Activated B cell treated with CpG ODN at 0.5 μM for 24 hours (primary cell): ENCODE data around the gene THEM5. TPM values are rescaled to one million over a fixed set of nuclear protein-coding genes. Genes with fewer than 3 reads are reported as not detected.

ENCODE experiments used
- ATAC-seq: fragments of 200-7000 bp; cut with Tn5 transposase; one replicate; pipeline ENCODE4 v1.10.0; 2021; ENCODE audit warnings: low read depth, mild to moderate bottlenecking, moderate library complexity
- CTCF ChIA-PET: fragments of 350-600 bp; sonication (Branson Sonifier 250); formaldehyde crosslinking; loops from one replicate; lab custom pipeline; 2021; ENCODE audit warnings: antibody characterized with exemption; lab: Charles Lee
- POLR2A ChIA-PET: fragments of 350-600 bp; sonication (Branson Sonifier 250); formaldehyde crosslinking; loops from one replicate; lab custom pipeline; 2021; ENCODE audit warnings: antibody characterized with exemption; lab: Charles Lee
- DNase-seq: peaks from one replicate; pipeline ENCODE4 v3.0.0; 2022
- H3K27ac Mint-ChIP-seq: one replicate; pipeline ENCODE4 v1.8.0; 2020; ENCODE audit warnings: mixed read lengths
- H3K27me3 Mint-ChIP-seq: one replicate; pipeline ENCODE4 v1.8.0; 2021; ENCODE audit warnings: mixed read lengths
- H3K36me3 Mint-ChIP-seq: one replicate; pipeline ENCODE4 v1.8.0; 2021; ENCODE audit warnings: low read depth, mixed read lengths
- H3K4me1 Mint-ChIP-seq: one replicate; pipeline ENCODE4 v1.8.0; 2021; ENCODE audit warnings: mixed read lengths
- H3K4me3 Mint-ChIP-seq: one replicate; pipeline ENCODE4 v1.8.0; 2020; ENCODE audit warnings: mild to moderate bottlenecking, mixed read lengths
- H3K9me3 Mint-ChIP-seq: one replicate; pipeline ENCODE4 v1.8.0; 2020; ENCODE audit warnings: mixed read lengths
- CTCF ChIP-seq: fragments of 200-600 bp; IDR thresholded peaks from one replicate; pipeline ENCODE4 v1.8.0; 2022; ENCODE audit warnings: antibody characterized with exemption, mild to moderate bottlenecking
- intact Hi-C: fragments of 100-400 bp; cut with micrococcal nuclease; formaldehyde crosslinking; loops from one replicate; pipeline ENCODE4 v1.15.1; 2024
- total RNA-seq: library from RNA; stranded (reverse); gene quantifications from 2 replicates; pipeline ENCODE4 v1.2.3, GENCODE V29; 2022

The THEM5 gene
- total RNA-seq, 1 donor from 2014 or later = not detected

DNA sequence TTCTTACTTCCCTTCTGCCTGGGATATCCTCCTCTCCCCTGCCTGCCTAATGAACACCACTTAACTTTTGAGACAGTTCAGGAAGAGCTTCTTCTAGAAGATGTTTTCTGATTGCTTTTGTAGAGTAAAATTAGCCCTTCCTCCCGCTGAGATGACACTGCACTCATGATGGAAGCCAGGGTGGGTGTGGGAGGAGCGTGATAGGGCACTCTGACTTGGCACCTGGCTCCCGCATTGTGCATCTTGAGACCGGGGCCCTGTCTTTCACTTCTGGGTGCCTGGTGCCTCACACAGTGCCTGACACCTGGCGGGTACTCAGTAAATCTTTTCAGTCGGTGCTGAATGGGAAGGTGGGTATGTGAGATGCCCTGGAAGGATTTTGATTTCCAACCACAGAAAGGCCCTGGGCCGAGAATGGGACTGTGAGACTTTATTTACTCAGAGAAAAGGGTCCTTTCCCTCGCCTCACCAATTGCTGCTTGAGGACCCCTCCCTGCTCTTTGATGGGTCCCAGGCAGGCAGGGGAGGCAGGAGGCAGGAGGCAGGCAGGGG, 6.8 kb downstream of the THEM5 start:
- POLR2A ChIA-PET = interaction anchor here (0.6 kb wide), 1 partner anchor 200 kb away, joined by 3 read pairs; no protein-coding TSS in a partner anchor
- DNase-seq = no peak
- intact Hi-C loops = no loop called here
- TF ChIP-seq CTCF = no peak
- H3K36me3 Mint-ChIP-seq = no peaks in the 10 kb centered on the region
- no peaks in the 10 kb centered on the region for H3K9me3 Mint-ChIP-seq
- no peak for ATAC-seq
- H3K4me3 Mint-ChIP-seq = no peak overlapping the region
- no peak overlapping the region for H3K27ac Mint-ChIP-seq
- H3K4me1 Mint-ChIP-seq = peaks cover 20% of the 10 kb centered on the region
- peaks cover 15% of the 10 kb centered on the region for H3K27me3 Mint-ChIP-seq
- CTCF ChIA-PET = interaction anchor here (0.8 kb wide), 1 partner anchor 13 kb away, joined by 3 read pairs; no protein-coding TSS in a partner anchor

- CTCF ChIA-PET = interaction anchor here (0.8 kb wide), 1 partner anchor 13 kb away, joined by 3 read pairs; no protein-coding TSS in a partner anchor
- DNase-seq = no peak
- TF ChIP-seq CTCF = no peak
Observed at GRCh38 chr1:151846062-151846568, 7.4 kb downstream of the THEM5 start.

DNA sequence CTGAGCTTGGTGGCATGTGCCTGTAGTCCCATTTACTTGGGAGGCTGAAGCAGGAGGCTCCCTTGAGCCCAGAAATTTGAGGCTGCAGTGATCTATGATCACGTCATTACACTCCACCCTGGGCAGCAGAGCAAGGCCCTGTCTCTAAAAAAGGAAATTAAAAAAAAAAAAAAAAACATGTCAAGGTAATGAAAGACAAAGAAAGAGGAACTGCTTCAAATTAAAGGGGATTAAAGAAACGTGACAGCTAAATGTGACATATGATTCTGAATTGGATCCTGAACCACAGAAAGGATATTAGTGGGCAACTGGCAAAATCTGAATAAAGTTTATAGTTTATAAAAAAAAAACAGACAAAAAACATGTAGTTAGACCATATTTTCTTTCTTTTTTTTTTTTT, 10.1 kb downstream of the THEM5 start:
- DNase-seq (no peak), ATAC-seq (no peak)
- Mint-ChIP-seq H3K36me3 (no peaks in the 10 kb centered on the region), H3K9me3 (no peaks in the 10 kb centered on the region), H3K27me3 (no peaks in the 10 kb centered on the region), H3K4me3 (no peak overlapping the region), H3K4me1 (peaks cover 41% of the 10 kb centered on the region), H3K27ac (no peak overlapping the region)
- ChIA-PET CTCF (interaction anchor here (1.0 to 1.1 kb wide), 2 partner anchors 13 to 249 kb away, joined by 3 to 4 read pairs; no protein-coding TSS in a partner anchor), POLR2A (interaction anchor here (0.5 to 0.7 kb wide), 2 partner anchors 79 to 90 kb away, joined by 3 read pairs; no protein-coding TSS in a partner anchor)
- intact Hi-C loops = no loop called here
- TF ChIP-seq CTCF = no peak

More at GRCh38 chr1:151846062-151846568, 7.4 kb downstream of the THEM5 start:
- no peaks in the 10 kb centered on the region for H3K9me3 Mint-ChIP-seq
- no peaks in the 10 kb centered on the region for H3K36me3 Mint-ChIP-seq
- no peak overlapping the region for H3K27ac Mint-ChIP-seq
- POLR2A ChIA-PET = interaction anchor here (0.6 kb wide), 2 partner anchors 199 to 399 kb away, joined by 3 to 4 read pairs; no protein-coding TSS in a partner anchor
- peaks cover 11% of the 10 kb centered on the region for H3K27me3 Mint-ChIP-seq
- H3K4me1 Mint-ChIP-seq = peaks cover 20% of the 10 kb centered on the region
- intact Hi-C loops = no loop called here
- no peak overlapping the region for H3K4me3 Mint-ChIP-seq
- ATAC-seq = no peak

GRCh38 chr1:151841141-151841540, 12.4 kb downstream of the THEM5 start:
- H3K9me3 Mint-ChIP-seq = no peaks in the 10 kb centered on the region
- peaks cover 55% of the 10 kb centered on the region for H3K4me1 Mint-ChIP-seq
- no peaks in the 10 kb centered on the region for H3K36me3 Mint-ChIP-seq
- ATAC-seq (no peak), DNase-seq (no peak)
- H3K4me3 Mint-ChIP-seq = no peak overlapping the region
- H3K27ac Mint-ChIP-seq = no peak overlapping the region
- peaks cover 3% of the 10 kb centered on the region for H3K27me3 Mint-ChIP-seq
- TF ChIP-seq CTCF = no peak
- ChIA-PET CTCF (interaction anchor here (1.7 kb wide), 1 partner anchor 247 kb away, joined by 5 read pairs; no protein-coding TSS in a partner anchor), POLR2A (no interaction called here)
- intact Hi-C loops = no loop called here

DNA sequence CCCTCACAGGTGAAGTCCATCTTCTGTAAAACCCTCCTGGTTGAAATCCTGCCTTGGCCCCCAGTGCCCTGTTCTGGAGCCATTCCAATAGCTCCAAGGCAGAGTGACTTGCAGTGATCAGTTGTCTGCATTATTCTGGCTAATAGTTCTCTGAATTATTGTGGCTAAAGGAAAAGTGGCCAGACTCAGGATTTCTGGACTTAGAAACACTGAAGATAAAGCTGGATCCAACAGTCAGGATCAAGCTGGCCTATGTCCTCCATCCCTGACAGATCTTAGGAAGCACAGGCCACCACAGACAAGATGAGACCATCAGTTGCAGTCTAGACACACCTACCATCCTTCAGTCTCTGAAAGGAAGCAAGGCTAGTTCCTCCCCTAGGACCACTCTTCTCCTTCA, 13.1 kb downstream of the THEM5 start:
- no peak for ATAC-seq
- Mint-ChIP-seq H3K27ac (no peak overlapping the region), H3K27me3 (peaks cover 3% of the 10 kb centered on the region), H3K36me3 (no peaks in the 10 kb centered on the region), H3K4me1 (peaks cover 55% of the 10 kb centered on the region), H3K4me3 (peak overlapping the region; percentile 81), H3K9me3 (no peaks in the 10 kb centered on the region)
- intact Hi-C loops = no loop called here
- TF ChIP-seq CTCF = no peak
- no peak for DNase-seq
- CTCF ChIA-PET = interaction anchor here (0.6 to 1.7 kb wide), 2 partner anchors 69 to 247 kb away, joined by 3 to 5 read pairs; partner anchors contain the start of gene THEM4
- POLR2A ChIA-PET = interaction anchor here (0.6 to 1.5 kb wide), 2 partner anchors 20 to 514 kb away, joined by 4 to 5 read pairs; no protein-coding TSS in a partner anchor
